K562 (cell line): ENCODE data around the gene RPL27. TPM values are rescaled to one million over a fixed set of nuclear protein-coding genes. Genes with fewer than 3 reads are reported as not detected.

ENCODE experiments used
- CC2D1A ChIP-seq: fragments of 450-650 bp; IDR thresholded peaks from 2 replicates; pipeline ENCODE4 v1.6.1; 2017; ENCODE audit warnings: mild to moderate bottlenecking
- ELF2 ChIP-seq: fragments of 250-450 bp; sonication (Bioruptor Pico); IDR thresholded peaks from 2 replicates; pipeline ENCODE4 v1.5.0; 2021; ENCODE audit warnings: mild to moderate bottlenecking
- FOXK2 ChIP-seq, 2 experiments: fragments of 450-650 bp; IDR thresholded peaks in 1 of 2; conservative IDR thresholded peaks in 1 of 2; 2 replicates each; pipeline ENCODE4 v1.6.1; 2016; ENCODE audit warnings: low read depth in 2 of 2, mild to moderate bottlenecking in 1 of 2
- ILF3 ChIP-seq: fragments of 450-650 bp; IDR thresholded peaks from 2 replicates; pipeline ENCODE4 v1.6.1; 2018; ENCODE audit warnings: antibody characterized with exemption, mild to moderate bottlenecking, moderate library complexity, borderline replicate concordance
- MYC ChIP-seq, 2 experiments: fragments of 250-450 bp in 1 of 2; sonication (Bioruptor Pico) in 1 of 2; IDR thresholded peaks; 2 replicates each; pipeline versions ENCODE4 v1.5.1 to v1.6.1; 2012 to 2021; ENCODE audit warnings: low read depth in 2 of 2, borderline replicate concordance in 1 of 2, improper control_type of control experiment in 1 of 2, low read length in 1 of 2, mild to moderate bottlenecking in 1 of 2, moderate library complexity in 1 of 2
- NCOA2 ChIP-seq, 2 experiments: fragments of 450-650 bp; IDR thresholded peaks; 2 replicates each; pipeline ENCODE4 v1.6.1; 2018; ENCODE audit warnings: mild to moderate bottlenecking in 2 of 2, moderate library complexity in 1 of 2; ENCODE audit not compliant: partially characterized antibody in 2 of 2
- PRMT5 ChIP-seq: sonication (generic); formaldehyde crosslinking; IDR thresholded peaks from 2 replicates; pipeline ENCODE4 v1.5.0; 2020; ENCODE audit warnings: missing genetic modification reagents
- RBM14 ChIP-seq: fragments of 200-400 bp; formaldehyde crosslinking; IDR thresholded peaks from 2 replicates; pipeline ENCODE4 v1.6.1; 2018; ENCODE audit warnings: low read depth, mild to moderate bottlenecking, low read length, moderate library complexity, borderline replicate concordance; ENCODE audit not compliant: insufficient read depth
- RBM17 ChIP-seq: fragments of 200-400 bp; formaldehyde crosslinking; IDR thresholded peaks from 2 replicates; pipeline ENCODE4 v1.6.1; 2017; ENCODE audit warnings: low read depth, mild to moderate bottlenecking, low read length, borderline replicate concordance
- SMAD1 ChIP-seq: fragments of 150-350 bp; IDR thresholded peaks from 2 replicates; pipeline ENCODE4 v1.6.1; 2014; ENCODE audit warnings: low read length, low read depth; ENCODE audit not compliant: partially characterized antibody
- TCF7 ChIP-seq: sonication (generic); IDR thresholded peaks from 2 replicates; pipeline ENCODE4 v1.6.1; 2016; ENCODE audit warnings: antibody characterized with exemption, borderline replicate concordance
- TEAD1 ChIP-seq, 2 experiments: fragments of 450-650 bp in 1 of 2; sonication (generic) in 1 of 2; formaldehyde crosslinking; IDR thresholded peaks; 2 replicates each; pipeline versions ENCODE4 v1.4.0 to v1.8.0; 2020 to 2022; ENCODE audit warnings: mild to moderate bottlenecking in 2 of 2, missing genetic modification reagents in 1 of 2
- ZNF124 ChIP-seq: sonication (generic); formaldehyde crosslinking; IDR thresholded peaks from 2 replicates; pipeline ENCODE4 v1.8.1; 2022; ENCODE audit warnings: missing genetic modification reagents
- ZNF311 ChIP-seq: fragments of 250-450 bp; sonication (Bioruptor Pico); IDR thresholded peaks from 2 replicates; pipeline ENCODE4 v1.4.0; 2020; ENCODE audit warnings: mild to moderate bottlenecking, moderate library complexity
- ZNF695 ChIP-seq: fragments of 450-650 bp; formaldehyde crosslinking; IDR thresholded peaks from 2 replicates; pipeline ENCODE4 v1.4.0; 2020; ENCODE audit warnings: mild to moderate bottlenecking, moderate library complexity
- ZNF696 ChIP-seq: fragments of 250-450 bp; sonication (Bioruptor Pico); conservative IDR thresholded peaks from 2 replicates; pipeline ENCODE4 v1.4.0; 2020; ENCODE audit warnings: mild to moderate bottlenecking, moderate library complexity
- polyA plus RNA-seq, 8 experiments: library from polyadenylated mRNA; depleted of rRNA in 4 of 8; stranded (reverse) in 5 of 8; unstranded in 3 of 8; fragments of >200 nt; fragmentation: Nextera tagmentation in 2 of 8; fragmentation: Illumina TruSeq in 1 of 8; extraction: Ambion mirVana in 2 of 8; extraction: Trizol in 1 of 8; gene quantifications; 2 replicates each; pipeline versions ENCODE4 v1.2.1 to v1.2.3, GENCODE V29; 2011 to 2014; ENCODE audit warnings: inconsistent platforms in 1 of 8, missing spikeins in 1 of 8
- total RNA-seq, 7 experiments: library from RNA; depleted of rRNA in 6 of 7; stranded (reverse); fragments of >200 nt in 6 of 7; fragmentation: Illumina TruSeq in 2 of 7; extraction: Trizol in 2 of 7; gene quantifications; 2 replicates each; pipeline versions ENCODE4 v1.2.1 to v1.2.3, GENCODE V29; 2011 to 2021; ENCODE audit warnings: low replicate concordance in 1 of 7
- TF ChIP-seq, protein P1 (sequence below): sonication (generic); formaldehyde crosslinking; IDR thresholded peaks from 2 replicates; pipeline ENCODE4 v1.8.0; 2022; ENCODE audit warnings: missing genetic modification reagents, mild to moderate bottlenecking, borderline replicate concordance
- TF ChIP-seq, protein P2 (sequence below): fragments of 450-650 bp; IDR thresholded peaks from 2 replicates; pipeline ENCODE4 v1.6.1; 2017; ENCODE audit warnings: mild to moderate bottlenecking, moderate library complexity
- TF ChIP-seq, protein P3 (sequence below): IDR thresholded peaks from 2 replicates; pipeline ENCODE4 v1.6.1; 2012; ENCODE audit warnings: low read depth, low read length, improper control_type of control experiment, borderline replicate concordance

RPL27 gene
- total and polyA plus RNA-seq, 9 of the 15 experiments (the other 6 are each of a cell fraction or from before 2014, with no cell fraction given) = 1,539 to 6,155 (median 3,710) TPM

DNA sequence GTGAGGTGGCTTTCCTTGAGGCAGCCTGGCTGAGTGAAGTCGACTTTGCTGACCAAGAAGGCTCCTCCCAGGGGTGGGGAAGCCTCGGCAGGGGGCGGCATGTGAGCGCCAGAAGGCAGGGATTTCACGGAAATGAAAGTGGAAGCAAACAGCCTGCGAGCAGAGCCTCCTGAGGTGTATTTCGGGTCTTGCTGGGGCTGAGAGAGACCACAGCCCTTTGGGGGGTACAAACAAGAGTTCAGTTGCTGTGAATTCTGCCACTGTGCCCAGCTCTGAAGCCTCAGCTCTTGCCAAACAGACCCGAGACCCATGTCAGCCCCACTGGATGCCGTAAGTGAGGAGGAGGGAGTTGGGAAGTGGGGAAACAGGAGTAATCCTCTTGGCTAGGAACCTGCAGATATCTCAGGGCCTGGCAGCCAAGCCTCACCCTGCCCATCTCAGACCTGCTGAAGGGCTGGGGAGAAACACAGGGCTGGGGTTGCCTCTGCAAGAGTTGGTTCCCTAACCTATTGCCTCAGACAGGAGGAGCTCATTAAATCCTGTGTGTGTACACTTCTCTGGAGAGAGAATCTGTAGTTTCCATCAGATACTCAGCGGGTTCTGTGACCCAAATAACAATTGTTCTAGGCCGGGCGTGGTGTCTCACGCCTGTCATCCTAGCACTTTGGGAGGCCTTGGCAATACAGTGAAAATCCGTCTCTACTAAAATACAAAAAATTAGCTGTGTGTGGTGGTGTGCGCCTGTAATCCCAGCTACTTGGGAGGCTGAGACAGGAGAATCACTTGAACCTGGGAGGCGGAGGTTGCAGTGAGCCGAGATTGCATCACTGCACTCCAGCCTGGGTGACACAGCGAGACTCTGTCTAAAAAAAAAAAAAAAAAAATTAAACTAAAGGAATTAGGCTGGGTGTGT is 8.7 kb downstream of the RPL27 start, which contains the start of gene IFI35 (continued):
- TF ChIP-seq, protein P1, sequence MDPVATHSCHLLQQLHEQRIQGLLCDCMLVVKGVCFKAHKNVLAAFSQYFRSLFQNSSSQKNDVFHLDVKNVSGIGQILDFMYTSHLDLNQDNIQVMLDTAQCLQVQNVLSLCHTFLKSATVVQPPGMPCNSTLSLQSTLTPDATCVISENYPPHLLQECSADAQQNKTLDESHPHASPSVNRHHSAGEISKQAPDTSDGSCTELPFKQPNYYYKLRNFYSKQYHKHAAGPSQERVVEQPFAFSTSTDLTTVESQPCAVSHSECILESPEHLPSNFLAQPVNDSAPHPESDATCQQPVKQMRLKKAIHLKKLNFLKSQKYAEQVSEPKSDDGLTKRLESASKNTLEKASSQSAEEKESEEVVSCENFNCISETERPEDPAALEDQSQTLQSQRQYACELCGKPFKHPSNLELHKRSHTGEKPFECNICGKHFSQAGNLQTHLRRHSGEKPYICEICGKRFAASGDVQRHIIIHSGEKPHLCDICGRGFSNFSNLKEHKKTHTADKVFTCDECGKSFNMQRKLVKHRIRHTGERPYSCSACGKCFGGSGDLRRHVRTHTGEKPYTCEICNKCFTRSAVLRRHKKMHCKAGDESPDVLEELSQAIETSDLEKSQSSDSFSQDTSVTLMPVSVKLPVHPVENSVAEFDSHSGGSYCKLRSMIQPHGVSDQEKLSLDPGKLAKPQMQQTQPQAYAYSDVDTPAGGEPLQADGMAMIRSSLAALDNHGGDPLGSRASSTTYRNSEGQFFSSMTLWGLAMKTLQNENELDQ (CRISPR knock-in tag) = no peak
- TF ChIP-seq RBM14 (no peak), RBM17 (no peak), ZNF696 (CRISPR knock-in tag) (no peak), TEAD1 (CRISPR knock-in tag; IDR thresholded peaks at IDR 0.05) (no peak), PRMT5 (CRISPR knock-in tag) (no peak), ILF3 (no peak), TCF7 (peak; percentile 75; the same call in 1 of the 2 replicates), ZNF124 (CRISPR knock-in tag) (no peak), CC2D1A (peak; percentile 70), NCOA2 (IDR thresholded peaks at IDR 0.05; ENCODE audit: partially characterized antibody in 2 of 2) (no peak), ZNF311 (no peak), SMAD1 (peak; percentile 37), FOXK2 (conservative IDR thresholded peaks at IDR 0.05 in 1 of 2, IDR thresholded peaks at IDR 0.05 in 1 of 2; ENCODE audit: low read depth in 2 of 2) (peak in 1 of 2 experiments; percentile 46; a peak in 1 of 4 replicates), ZNF695 (CRISPR knock-in tag) (no peak), MYC (IDR thresholded peaks at IDR 0.05; ENCODE audit: low read depth, low read length) (peak; percentile 57; the same call in 1 of the 2 replicates), MYC (CRISPR knock-in tag; IDR thresholded peaks at IDR 0.05; ENCODE audit: borderline replicate concordance, low read depth) (no peak), ELF2 (no peak)
- TF ChIP-seq, protein P2, sequence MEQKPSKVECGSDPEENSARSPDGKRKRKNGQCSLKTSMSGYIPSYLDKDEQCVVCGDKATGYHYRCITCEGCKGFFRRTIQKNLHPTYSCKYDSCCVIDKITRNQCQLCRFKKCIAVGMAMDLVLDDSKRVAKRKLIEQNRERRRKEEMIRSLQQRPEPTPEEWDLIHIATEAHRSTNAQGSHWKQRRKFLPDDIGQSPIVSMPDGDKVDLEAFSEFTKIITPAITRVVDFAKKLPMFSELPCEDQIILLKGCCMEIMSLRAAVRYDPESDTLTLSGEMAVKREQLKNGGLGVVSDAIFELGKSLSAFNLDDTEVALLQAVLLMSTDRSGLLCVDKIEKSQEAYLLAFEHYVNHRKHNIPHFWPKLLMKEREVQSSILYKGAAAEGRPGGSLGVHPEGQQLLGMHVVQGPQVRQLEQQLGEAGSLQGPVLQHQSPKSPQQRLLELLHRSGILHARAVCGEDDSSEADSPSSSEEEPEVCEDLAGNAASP = no peak
- TF ChIP-seq, protein P3, sequence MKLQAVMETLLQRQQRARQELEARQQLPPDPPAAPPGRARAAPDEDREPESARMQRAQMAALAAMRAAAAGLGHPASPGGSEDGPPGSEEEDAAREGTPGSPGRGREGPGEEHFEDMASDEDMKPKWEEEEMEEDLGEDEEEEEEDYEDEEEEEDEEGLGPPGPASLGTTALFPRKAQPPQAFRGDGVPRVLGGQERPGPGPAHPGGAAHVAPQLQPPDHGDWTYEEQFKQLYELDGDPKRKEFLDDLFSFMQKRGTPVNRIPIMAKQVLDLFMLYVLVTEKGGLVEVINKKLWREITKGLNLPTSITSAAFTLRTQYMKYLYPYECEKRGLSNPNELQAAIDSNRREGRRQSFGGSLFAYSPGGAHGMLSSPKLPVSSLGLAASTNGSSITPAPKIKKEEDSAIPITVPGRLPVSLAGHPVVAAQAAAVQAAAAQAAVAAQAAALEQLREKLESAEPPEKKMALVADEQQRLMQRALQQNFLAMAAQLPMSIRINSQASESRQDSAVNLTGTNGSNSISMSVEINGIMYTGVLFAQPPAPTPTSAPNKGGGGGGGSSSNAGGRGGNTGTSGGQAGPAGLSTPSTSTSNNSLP = no peak
